IMR-90 (cell line): ENCODE measurements around the gene ASTN2. TPM values are rescaled to one million over a fixed set of nuclear protein-coding genes. Genes with fewer than 3 reads are reported as not detected.

Source experiments
- ATAC-seq: fragments of 200-7000 bp; cut with Tn5 transposase; 2 replicates; pipeline ENCODE4 v1.9.1; 2020; ENCODE audit warnings: low read depth, mild to moderate bottlenecking, moderate library complexity
- BruUV-seq: library from RNA; stranded (reverse); fragments of 400-500 nt; replicated peaks from 2 replicates; lab custom pipeline; 2021; lab: Mats Ljungman, UMichigan
- CTCF ChIA-PET: fragments of 300-600 bp; formaldehyde crosslinking; extraction: SDS; loops from one replicate; lab custom pipeline; 2021; ENCODE audit warnings: antibody characterized with exemption; lab: Yijun Ruan, JAX
- POLR2A ChIA-PET: fragments of 300-600 bp; sonication (Branson Sonifier 250); formaldehyde crosslinking; loops from one replicate; lab custom pipeline; 2022; ENCODE audit warnings: antibody characterized with exemption; ENCODE audit not compliant: unreplicated experiment; lab: Charles Lee
- DNase-seq: peaks from one replicate; pipeline ENCODE4 v3.0.0; 2013
- H2AFZ ChIP-seq: replicated peaks from 2 replicates; pipeline ENCODE3; 2013; ENCODE audit warnings: low read length, mild to moderate bottlenecking; ENCODE audit not compliant: poor library complexity
- H2AK5ac ChIP-seq: 2 replicates; pipeline ENCODE4 v1.6.1; 2013; ENCODE audit warnings: low read depth, low read length, inconsistent platforms
- H2AK9ac ChIP-seq: replicated peaks from 2 replicates; pipeline ENCODE3; 2013; ENCODE audit warnings: mild to moderate bottlenecking, low read depth, low read length, moderate library complexity; ENCODE audit not compliant: poor library complexity
- H2BK120ac ChIP-seq: 2 replicates; pipeline ENCODE4 v1.6.1; 2013; ENCODE audit warnings: low read depth, low read length, inconsistent platforms
- H2BK15ac ChIP-seq: 3 replicates; pipeline ENCODE4 v1.6.1; 2013; ENCODE audit warnings: low read depth, low read length, inconsistent platforms
- H2BK20ac ChIP-seq: 2 replicates; pipeline ENCODE4 v1.6.1; 2013; ENCODE audit warnings: low read depth, mild to moderate bottlenecking, inconsistent platforms, low read length, moderate library complexity
- H2BK5ac ChIP-seq: 2 replicates; pipeline ENCODE4 v1.6.1; 2013; ENCODE audit warnings: mild to moderate bottlenecking, low read depth, low read length, inconsistent platforms; ENCODE audit not compliant: poor library complexity, severe bottlenecking
- H3K14ac ChIP-seq: replicated peaks from 2 replicates; pipeline ENCODE4 v1.6.1; 2013; ENCODE audit warnings: low read depth, low read length, inconsistent platforms
- H3K18ac ChIP-seq: 2 replicates; pipeline ENCODE4 v1.6.1; 2013; ENCODE audit warnings: low read depth, low read length, control low read depth
- H3K23ac ChIP-seq: 2 replicates; pipeline ENCODE4 v1.6.1; 2013; ENCODE audit warnings: low read depth, low read length, inconsistent platforms
- H3K27ac ChIP-seq: 2 replicates; pipeline ENCODE4 v1.5.1; 2013; ENCODE audit warnings: mild to moderate bottlenecking, control low read depth, low read length; ENCODE audit not compliant: insufficient read depth
- H3K27me3 ChIP-seq: 2 replicates; pipeline ENCODE4 v1.6.1; 2013; ENCODE audit warnings: low read length; ENCODE audit not compliant: control insufficient read depth, insufficient read depth
- H3K36me3 ChIP-seq: 2 replicates; pipeline ENCODE4 v1.6.1; 2013; ENCODE audit warnings: low read length, mixed read lengths; ENCODE audit not compliant: control insufficient read depth, insufficient read depth
- H3K4ac ChIP-seq: 2 replicates; pipeline ENCODE4 v1.6.1; 2013; ENCODE audit warnings: low read depth, low read length, inconsistent platforms
- H3K4me1 ChIP-seq: 2 replicates; pipeline ENCODE4 v1.6.1; 2013; ENCODE audit warnings: low read length, mixed read lengths; ENCODE audit not compliant: control insufficient read depth, insufficient read depth
- H3K4me2 ChIP-seq: 2 replicates; pipeline ENCODE4 v1.6.1; 2013; ENCODE audit warnings: low read depth, mild to moderate bottlenecking, control low read depth, low read length, moderate library complexity
- H3K4me3 ChIP-seq: 2 replicates; pipeline ENCODE4 v1.5.1; 2013; ENCODE audit warnings: low read depth, mild to moderate bottlenecking, control low read depth, low read length, moderate library complexity; ENCODE audit not compliant: insufficient read depth
- H3K56ac ChIP-seq: 2 replicates; pipeline ENCODE4 v1.6.1; 2013; ENCODE audit warnings: low read length, inconsistent platforms; ENCODE audit not compliant: insufficient read depth; ENCODE audit errors: extremely low read depth
- H3K79me1 ChIP-seq, 2 experiments: 2 replicates each; pipeline ENCODE4 v1.6.1; 2013; ENCODE audit warnings: low read length in 2 of 2, inconsistent platforms in 1 of 2, low read depth in 1 of 2
- H3K9ac ChIP-seq: 2 replicates; pipeline ENCODE4 v1.6.1; 2013; ENCODE audit warnings: low read depth, low read length, control low read depth
- H3K9me1 ChIP-seq: 2 replicates; pipeline ENCODE4 v1.6.1; 2013; ENCODE audit warnings: low read length, inconsistent platforms; ENCODE audit not compliant: insufficient read depth
- H3K9me3 ChIP-seq: 2 replicates; pipeline ENCODE4 v1.6.1; 2013; ENCODE audit warnings: low read length; ENCODE audit not compliant: control insufficient read depth, insufficient read depth
- H4K20me1 ChIP-seq: 2 replicates; pipeline ENCODE4 v1.6.1; 2013; ENCODE audit warnings: low read length, inconsistent platforms; ENCODE audit not compliant: insufficient read depth
- H4K5ac ChIP-seq: 2 replicates; pipeline ENCODE4 v1.6.1; 2013; ENCODE audit warnings: mild to moderate bottlenecking, low read depth, low read length, control low read depth
- H4K8ac ChIP-seq, 2 experiments: 2 replicates each; pipeline ENCODE4 v1.6.1; 2013; ENCODE audit warnings: low read depth in 2 of 2, low read length in 2 of 2, control low read depth in 1 of 2, inconsistent platforms in 1 of 2
- H4K91ac ChIP-seq: 2 replicates; pipeline ENCODE4 v1.6.1; 2013; ENCODE audit warnings: low read depth, low read length, inconsistent platforms; ENCODE audit not compliant: insufficient read depth
- CEBPB ChIP-seq: IDR thresholded peaks from 2 replicates; pipeline ENCODE4 v1.6.1; 2012; ENCODE audit warnings: low read depth, low read length, improper control_type of control experiment
- WGBS, 2 experiments: methylation state at CpG; one replicate each; pipeline versions ENCODE4 v1.1.5 to v1.1.7; 2013; ENCODE audit warnings: missing lambda C conversion rate in 2 of 2; ENCODE audit not compliant: insufficient read length in 1 of 2; ENCODE audit errors: extremely low coverage in 2 of 2; 5-methylcytosine and 5-hydroxymethylcytosine counted together
- dilution Hi-C: fragments of 300-500 bp; cut with HindIII; formaldehyde crosslinking; loops from one replicate; pipeline ENCODE4 v1.14.3; 2018; ENCODE audit warnings: low sequenced_read_pairs; ENCODE audit not compliant: unreplicated experiment
- in situ Hi-C: fragments of 300-500 bp; cut with MboI; formaldehyde crosslinking; loops from 3 replicates; pipeline ENCODE4 v1.14.3; 2019; ENCODE audit warnings: low sequenced_read_pairs, inconsistent platforms, mixed read lengths
- intact Hi-C: fragments of 100-400 bp; cut with micrococcal nuclease; formaldehyde crosslinking; loops from 2 replicates; pipeline ENCODE4 v1.10.0; 2022
- polyA plus RNA-seq, 3 experiments: library from polyadenylated mRNA; depleted of rRNA; stranded (reverse); fragments of >200 nt; gene quantifications; 2 replicates each; pipeline ENCODE4 v1.2.3, GENCODE V29; 2012; ENCODE audit warnings: low replicate concordance in 1 of 3
- total RNA-seq: library from RNA; depleted of rRNA; stranded (reverse); fragments of >200 nt; gene quantifications from 2 replicates; pipeline ENCODE4 v1.2.3, GENCODE V29; 2012

ASTN2 gene
- total and polyA plus RNA-seq, 2 of the 4 experiments (the other 2 are of a cell fraction): 3.8 to 6.8 TPM

DNA sequence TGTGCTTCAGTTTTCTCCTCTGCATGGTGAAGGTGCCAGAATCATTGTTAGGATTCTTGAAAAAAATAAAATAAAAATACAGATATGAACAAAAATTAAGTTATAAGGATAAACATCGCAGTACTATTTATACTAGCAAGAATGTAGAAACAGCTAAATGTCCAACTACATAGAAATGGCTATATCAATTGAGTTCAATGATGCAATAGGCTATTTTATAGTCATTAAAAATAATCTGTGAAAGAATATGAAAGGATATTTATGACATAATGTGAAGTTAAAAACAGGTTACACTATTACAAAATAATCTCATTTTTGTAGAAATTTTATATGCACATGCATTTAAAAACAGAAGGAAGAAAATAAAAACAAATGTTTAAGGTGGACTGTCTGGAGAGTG, 926.5 kb downstream of the ASTN2 start:
- no peak overlapping the region for H4K91ac ChIP-seq
- H3K14ac ChIP-seq: no peak overlapping the region
- intact Hi-C loops (no loop called here), in situ Hi-C loops (no loop called here), dilution Hi-C loops (no loop called here)
- H3K4me3 ChIP-seq: no peak overlapping the region
- no peak overlapping the region for H3K27ac ChIP-seq
- H3K4me1 ChIP-seq: peaks cover 2% of the 10 kb centered on the region; the same call in 1 of the 2 replicates
- H3K9me3 ChIP-seq: no peaks in the 10 kb centered on the region
- H3K27me3 ChIP-seq: no peaks in the 10 kb centered on the region; the same call in 1 of the 2 replicates
- H2BK15ac ChIP-seq: no peak overlapping the region
- no peak overlapping the region for H3K56ac ChIP-seq
- ChIA-PET POLR2A (no interaction called here), CTCF (no interaction called here)
- no peak overlapping the region for H2AFZ ChIP-seq
- no peak overlapping the region for H3K18ac ChIP-seq
- no peaks in the 10 kb centered on the region for H3K79me1 ChIP-seq
- no peaks in the 10 kb centered on the region for H3K9me1 ChIP-seq
- no peak overlapping the region for H2AK9ac ChIP-seq
- H3K23ac ChIP-seq: no peak overlapping the region
- no peak for TF ChIP-seq CEBPB
- WGBS, 2 experiments: no CpG with 5 or more reads among the region's 1 CpG
- ATAC-seq (no peak), DNase-seq (no peak)
- H3K36me3 ChIP-seq: no peaks in the 10 kb centered on the region
- H4K20me1 ChIP-seq: no peaks in the 10 kb centered on the region
- H2AK5ac ChIP-seq: no peak overlapping the region
- H4K8ac ChIP-seq: no peak overlapping the region
- H3K4me2 ChIP-seq: no peak overlapping the region
- no TSS peak for BruUV-seq
- no peak overlapping the region for H3K9ac ChIP-seq
- H4K5ac ChIP-seq: no peak overlapping the region
- H2BK5ac ChIP-seq: no peak overlapping the region
- no peak overlapping the region for H3K4ac ChIP-seq
- H2BK20ac ChIP-seq: no peak overlapping the region
- H2BK120ac ChIP-seq: no peak overlapping the region
